ENCODE results near the gene TET2. TPM values are rescaled to one million over a fixed set of nuclear protein-coding genes. Genes with fewer than 3 reads are reported as not detected.

TET2 gene
- total RNA-seq, 2 donors from 2014 or later, result 34.2 to 43.1 TPM

DNA sequence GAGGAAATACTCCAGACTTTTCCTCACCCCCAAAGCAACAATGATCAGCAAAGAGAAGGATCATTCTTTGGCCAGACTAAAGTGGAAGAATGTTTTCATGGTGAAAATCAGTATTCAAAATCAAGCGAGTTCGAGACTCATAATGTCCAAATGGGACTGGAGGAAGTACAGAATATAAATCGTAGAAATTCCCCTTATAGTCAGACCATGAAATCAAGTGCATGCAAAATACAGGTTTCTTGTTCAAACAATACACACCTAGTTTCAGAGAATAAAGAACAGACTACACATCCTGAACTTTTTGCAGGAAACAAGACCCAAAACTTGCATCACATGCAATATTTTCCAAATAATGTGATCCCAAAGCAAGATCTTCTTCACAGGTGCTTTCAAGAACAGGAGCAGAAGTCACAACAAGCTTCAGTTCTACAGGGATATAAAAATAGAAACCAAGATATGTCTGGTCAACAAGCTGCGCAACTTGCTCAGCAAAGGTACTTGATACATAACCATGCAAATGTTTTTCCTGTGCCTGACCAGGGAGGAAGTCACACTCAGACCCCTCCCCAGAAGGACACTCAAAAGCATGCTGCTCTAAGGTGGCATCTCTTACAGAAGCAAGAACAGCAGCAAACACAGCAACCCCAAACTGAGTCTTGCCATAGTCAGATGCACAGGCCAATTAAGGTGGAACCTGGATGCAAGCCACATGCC, 89.7 kb downstream of the TET2 start:
- H3K36me3 Mint-ChIP-seq (ENCODE audit: insufficient read depth in 2 of 2), result peaks cover 34 to 50% of the 10 kb centered on the region in 2 donors
- ATAC-seq (replicated peaks in 1 of 2) (no peak), DNase-seq (no peak)
- H3K4me1 Mint-ChIP-seq (ENCODE audit: low read depth), result peaks cover 28% of the 10 kb centered on the region
- H3K9me3 Mint-ChIP-seq, result no peaks in the 10 kb centered on the region
- H3K27ac Mint-ChIP-seq, result peak overlapping the region; percentile 58
- H3K27me3 Mint-ChIP-seq (ENCODE audit: low read depth), result no peaks in the 10 kb centered on the region
- peak overlapping the region in 1 of 2 donors; percentile 27 for H3K4me3 Mint-ChIP-seq

GRCh38 chr4:105236916-105237311, 90.2 kb downstream of the TET2 start:
- Mint-ChIP-seq H3K9me3 (no peaks in the 10 kb centered on the region), H3K4me1 (ENCODE audit: low read depth) (peaks cover 28% of the 10 kb centered on the region), H3K4me3 (no peak overlapping the region), H3K27ac (no peak overlapping the region), H3K27me3 (ENCODE audit: low read depth) (no peaks in the 10 kb centered on the region), H3K36me3 (ENCODE audit: insufficient read depth in 2 of 2) (peaks cover 34 to 50% of the 10 kb centered on the region in 2 donors)
- ATAC-seq (replicated peaks in 1 of 2) (peak in 1 of 2 donors; percentile 32), DNase-seq (no peak)

- Mint-ChIP-seq H3K9me3 (no peaks in the 10 kb centered on the region), H3K4me3 (no peak overlapping the region), H3K27ac (no peak overlapping the region), H3K27me3 (ENCODE audit: low read depth) (no peaks in the 10 kb centered on the region), H3K36me3 (ENCODE audit: insufficient read depth in 2 of 2) (peaks cover 19 to 42% of the 10 kb centered on the region in 2 donors), H3K4me1 (ENCODE audit: low read depth) (peaks cover 24% of the 10 kb centered on the region)
- no peak for DNase-seq
- no peak for ATAC-seq (replicated peaks in 1 of 2)
Observed at GRCh38 chr4:105240037-105240436, 93.4 kb downstream of the TET2 start.

DNA sequence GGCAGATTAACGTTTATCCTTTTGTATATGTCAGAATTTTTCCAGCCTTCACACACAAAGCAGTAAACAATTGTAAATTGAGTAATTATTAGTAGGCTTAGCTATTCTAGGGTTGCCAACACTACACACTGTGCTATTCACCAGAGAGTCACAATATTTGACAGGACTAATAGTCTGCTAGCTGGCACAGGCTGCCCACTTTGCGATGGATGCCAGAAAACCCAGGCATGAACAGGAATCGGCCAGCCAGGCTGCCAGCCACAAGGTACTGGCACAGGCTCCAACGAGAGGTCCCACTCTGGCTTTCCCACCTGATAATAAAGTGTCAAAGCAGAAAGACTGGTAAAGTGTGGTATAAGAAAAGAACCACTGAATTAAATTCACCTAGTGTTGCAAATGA, 94.8 kb downstream of the TET2 start:
- Mint-ChIP-seq H3K4me1 (ENCODE audit: low read depth) (peaks cover 11% of the 10 kb centered on the region), H3K4me3 (no peak overlapping the region), H3K27ac (no peak overlapping the region), H3K27me3 (ENCODE audit: low read depth) (no peaks in the 10 kb centered on the region), H3K36me3 (ENCODE audit: insufficient read depth in 2 of 2) (peaks cover 10 to 29% of the 10 kb centered on the region in 2 donors), H3K9me3 (no peaks in the 10 kb centered on the region)
- no peak for ATAC-seq (replicated peaks in 1 of 2)
- DNase-seq, result no peak

- H3K4me3 Mint-ChIP-seq, result no peak overlapping the region
- DNase-seq, result no peak
- no peaks in the 10 kb centered on the region for H3K9me3 Mint-ChIP-seq
- H3K27me3 Mint-ChIP-seq (ENCODE audit: low read depth), result no peaks in the 10 kb centered on the region
- no peak overlapping the region for H3K27ac Mint-ChIP-seq
- peaks cover 7% of the 10 kb centered on the region for H3K4me1 Mint-ChIP-seq (ENCODE audit: low read depth)
- ATAC-seq (replicated peaks in 1 of 2), result no peak
- H3K36me3 Mint-ChIP-seq (ENCODE audit: insufficient read depth in 2 of 2), result peaks cover 4 to 16% of the 10 kb centered on the region in 2 donors
Observed at GRCh38 chr4:105243446-105243845, 96.8 kb downstream of the TET2 start.

DNA sequence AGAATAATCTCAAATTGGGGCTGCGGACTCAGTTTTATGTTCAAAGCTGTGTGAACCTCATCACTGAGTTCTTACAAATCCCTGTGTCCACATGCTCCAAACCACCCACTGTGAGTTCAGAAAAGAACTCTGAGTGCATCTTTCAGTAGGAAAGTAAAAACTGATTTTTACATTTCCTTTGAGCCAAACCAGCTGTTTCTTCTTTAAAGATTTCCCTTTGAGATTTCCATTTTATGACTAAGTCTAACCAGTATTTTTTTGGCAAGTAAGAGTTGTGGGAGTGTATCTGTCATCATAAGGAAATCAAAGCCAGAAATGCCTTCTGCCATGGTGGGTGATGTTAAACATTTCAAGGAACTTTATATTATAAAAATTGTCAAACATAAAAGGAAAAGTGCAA, 100.0 kb downstream of the TET2 start:
- ATAC-seq (replicated peaks in 1 of 2) (no peak), DNase-seq (no peak)
- no peak overlapping the region for H3K27ac Mint-ChIP-seq
- H3K4me3 Mint-ChIP-seq, result no peak overlapping the region
- no peaks in the 10 kb centered on the region for H3K9me3 Mint-ChIP-seq
- no peaks in the 10 kb centered on the region for H3K4me1 Mint-ChIP-seq (ENCODE audit: low read depth)
- H3K27me3 Mint-ChIP-seq (ENCODE audit: low read depth), result no peaks in the 10 kb centered on the region
- peaks cover 1 to 23% of the 10 kb centered on the region in 2 donors for H3K36me3 Mint-ChIP-seq (ENCODE audit: insufficient read depth in 2 of 2)

- no peaks in the 10 kb centered on the region for H3K4me1 Mint-ChIP-seq (ENCODE audit: low read depth)
- H3K9me3 Mint-ChIP-seq, result peaks cover 2 to 4% of the 10 kb centered on the region in 2 donors
- H3K27me3 Mint-ChIP-seq (ENCODE audit: low read depth), result no peaks in the 10 kb centered on the region
- H3K27ac Mint-ChIP-seq, result no peak overlapping the region
- ATAC-seq (replicated peaks in 1 of 2), result no peak
- H3K4me3 Mint-ChIP-seq, result no peak overlapping the region
- DNase-seq, result no peak
- H3K36me3 Mint-ChIP-seq (ENCODE audit: insufficient read depth in 2 of 2), result peaks cover 7 to 35% of the 10 kb centered on the region in 2 donors
Observed at GRCh38 chr4:105248613-105249012, 101.9 kb downstream of the TET2 start.

GRCh38 chr4:105257817-105258495, 111.3 kb downstream of the TET2 start:
- peaks cover 11 to 48% of the 10 kb centered on the region in 2 donors for H3K36me3 Mint-ChIP-seq (ENCODE audit: insufficient read depth in 2 of 2)
- DNase-seq (no peak), ATAC-seq (replicated peaks in 1 of 2) (no peak)
- no peak overlapping the region for H3K27ac Mint-ChIP-seq
- H3K4me1 Mint-ChIP-seq (ENCODE audit: low read depth), result no peaks in the 10 kb centered on the region
- H3K27me3 Mint-ChIP-seq (ENCODE audit: low read depth), result no peaks in the 10 kb centered on the region
- H3K9me3 Mint-ChIP-seq, result peaks cover 0 to 2% of the 10 kb centered on the region in 2 donors
- no peak overlapping the region for H3K4me3 Mint-ChIP-seq

DNA sequence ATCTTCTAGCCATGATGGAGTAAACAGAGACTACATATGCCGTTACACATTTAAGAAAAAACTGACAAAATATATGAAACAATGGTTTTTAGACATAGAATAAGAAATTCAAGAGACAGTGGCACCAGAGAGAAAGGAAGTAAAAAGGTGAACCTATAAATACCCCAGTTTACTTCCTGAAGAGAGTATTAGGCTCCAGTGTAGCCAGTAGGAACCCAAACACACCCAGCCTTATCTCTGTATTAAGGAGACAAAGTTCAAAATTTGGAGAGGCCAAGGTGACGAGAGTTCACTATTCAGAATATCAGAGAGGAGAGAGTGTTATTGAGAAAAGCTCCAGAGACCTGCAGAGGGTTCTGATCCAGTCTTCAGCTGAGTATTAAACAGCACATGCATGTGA, 119.0 kb downstream of the TET2 start:
- H3K36me3 Mint-ChIP-seq (ENCODE audit: insufficient read depth in 2 of 2), result peaks cover 31 to 70% of the 10 kb centered on the region in 2 donors
- H3K9me3 Mint-ChIP-seq, result peaks cover 0 to 7% of the 10 kb centered on the region in 2 donors
- no peaks in the 10 kb centered on the region for H3K27me3 Mint-ChIP-seq (ENCODE audit: low read depth)
- ATAC-seq (replicated peaks in 1 of 2) (no peak), DNase-seq (no peak)
- H3K4me3 Mint-ChIP-seq, result no peak overlapping the region
- H3K4me1 Mint-ChIP-seq (ENCODE audit: low read depth), result no peaks in the 10 kb centered on the region
- peak overlapping the region; percentile 76 for H3K27ac Mint-ChIP-seq

DNA sequence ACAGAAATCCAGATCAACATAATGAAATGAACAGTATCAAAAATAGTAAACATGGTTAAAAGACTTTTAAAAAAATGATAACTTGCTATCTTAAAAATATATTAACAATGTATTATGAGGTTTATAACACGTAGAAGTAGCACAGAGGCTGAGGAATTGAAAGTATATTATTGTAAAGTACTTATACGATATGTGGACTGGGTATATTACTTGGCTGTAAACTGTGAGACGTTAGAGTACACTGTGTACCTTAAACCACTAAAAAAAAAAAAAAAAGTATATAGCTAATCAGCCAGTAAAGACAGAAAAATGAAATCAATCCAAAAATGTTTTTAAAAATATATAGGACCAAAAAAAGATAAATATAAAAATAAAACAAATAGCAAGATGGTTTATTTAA, 120.6 kb downstream of the TET2 start:
- Mint-ChIP-seq H3K9me3 (peaks cover 0 to 7% of the 10 kb centered on the region in 2 donors), H3K36me3 (ENCODE audit: insufficient read depth in 2 of 2) (peaks cover 37 to 72% of the 10 kb centered on the region in 2 donors), H3K27me3 (ENCODE audit: low read depth) (no peaks in the 10 kb centered on the region), H3K27ac (no peak overlapping the region), H3K4me3 (no peak overlapping the region), H3K4me1 (ENCODE audit: low read depth) (peaks cover 10% of the 10 kb centered on the region)
- no peak for DNase-seq
- ATAC-seq (replicated peaks in 1 of 2), result no peak

- DNase-seq (no peak), ATAC-seq (replicated peaks in 1 of 2) (no peak)
- H3K4me1 Mint-ChIP-seq (ENCODE audit: low read depth), result peaks cover 46% of the 10 kb centered on the region
- H3K4me3 Mint-ChIP-seq, result peak overlapping the region in 1 of 2 donors; percentile 15
- no peaks in the 10 kb centered on the region for H3K27me3 Mint-ChIP-seq (ENCODE audit: low read depth)
- H3K27ac Mint-ChIP-seq, result peak overlapping the region; percentile 79
- H3K36me3 Mint-ChIP-seq (ENCODE audit: insufficient read depth in 2 of 2), result peaks cover 40 to 65% of the 10 kb centered on the region in 2 donors
- H3K9me3 Mint-ChIP-seq, result peaks cover 0 to 6% of the 10 kb centered on the region in 2 donors
Observed at GRCh38 chr4:105272002-105272401, 125.3 kb downstream of the TET2 start.

DNA sequence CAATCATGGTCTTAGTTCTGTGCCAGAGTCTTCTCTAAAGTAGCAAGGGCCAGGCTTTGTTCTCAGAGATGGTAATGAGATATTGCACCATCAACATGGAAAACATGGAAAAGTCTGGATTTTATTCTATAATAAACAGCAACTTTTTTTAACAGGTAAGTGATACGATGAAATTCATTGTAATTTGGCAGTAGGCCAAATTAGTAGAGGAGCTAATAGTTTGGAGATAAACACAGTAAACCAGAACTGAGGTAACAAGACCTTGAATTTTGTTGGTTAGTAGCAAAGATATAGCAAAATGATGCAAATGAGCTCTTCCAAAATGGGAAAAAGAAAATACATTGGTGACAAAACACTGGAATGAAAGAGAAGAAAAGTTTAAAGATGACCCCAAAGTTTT, 126.6 kb downstream of the TET2 start:
- Mint-ChIP-seq H3K4me1 (ENCODE audit: low read depth) (peaks cover 53% of the 10 kb centered on the region), H3K27me3 (ENCODE audit: low read depth) (no peaks in the 10 kb centered on the region), H3K27ac (peak overlapping the region; percentile 57), H3K9me3 (peaks cover 0 to 6% of the 10 kb centered on the region in 2 donors), H3K4me3 (peak overlapping the region in 1 of 2 donors; percentile 34), H3K36me3 (ENCODE audit: insufficient read depth in 2 of 2) (peaks cover 40 to 63% of the 10 kb centered on the region in 2 donors)
- no peak for ATAC-seq (replicated peaks in 1 of 2)
- DNase-seq, result no peak

DNA sequence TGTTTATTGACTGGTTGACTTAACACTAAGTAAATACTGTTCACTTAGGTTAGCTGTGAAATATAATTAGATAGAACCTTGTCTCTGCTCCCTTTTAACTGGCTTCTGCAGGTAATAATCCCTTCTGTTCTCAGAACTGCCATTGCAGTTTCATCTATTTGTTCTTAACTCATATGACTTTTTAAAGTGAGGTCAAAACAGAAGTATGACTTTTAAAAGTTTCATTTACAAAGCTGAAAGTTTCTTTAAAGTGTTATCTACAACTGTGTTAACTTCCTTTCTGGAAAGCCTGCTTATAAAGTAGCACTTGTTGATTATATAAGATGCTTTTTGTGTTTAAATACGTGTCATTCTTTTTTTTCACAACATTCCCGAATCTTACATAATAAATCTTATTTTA, 127.4 kb downstream of the TET2 start:
- Mint-ChIP-seq H3K27ac (peak overlapping the region; percentile 57), H3K27me3 (ENCODE audit: low read depth) (no peaks in the 10 kb centered on the region), H3K9me3 (peaks cover 0 to 6% of the 10 kb centered on the region in 2 donors), H3K36me3 (ENCODE audit: insufficient read depth in 2 of 2) (peaks cover 40 to 59% of the 10 kb centered on the region in 2 donors), H3K4me1 (ENCODE audit: low read depth) (peaks cover 57% of the 10 kb centered on the region), H3K4me3 (peak overlapping the region in 1 of 2 donors; percentile 56)
- DNase-seq (no peak), ATAC-seq (replicated peaks in 1 of 2) (peak; percentile 43 to 55)

Data from activated T-cell treated with anti-CD3 and anti-CD28 coated beads, Interleukin-2, amount 50 U/mL, for 72 hours (primary cell).